Caki2 (cell line): ENCODE measurements around the gene PRR19. TPM values are rescaled to one million over a fixed set of nuclear protein-coding genes. Genes with fewer than 3 reads are reported as not detected.
A peak's percentile ranks its signal among the peaks of the same experiment; 100 is the strongest.

Experiments
- DNase-seq: peaks from one replicate; pipeline ENCODE4 v3.0.0-alpha.2; 2015; ENCODE audit warnings: low read depth
- in situ Hi-C: cut with HindIII; loops from 2 replicates; pipeline ENCODE4 v1.10.0; 2016; ENCODE audit warnings: low sequenced_read_pairs, low pct_unique_long_range_greater_than_20kb, mixed read lengths
- total RNA-seq: library from RNA; depleted of rRNA; stranded (reverse); fragments of >200 nt; shearing (Covaris generic); gene quantifications from 2 replicates; pipeline ENCODE4 v1.2.3, GENCODE V29; 2014; ENCODE audit warnings: low replicate concordance

PRR19 gene
- total RNA-seq, 1 experiment from 2014 or later: 3.0 TPM

GRCh38 chr19:42280815-42281145, 21.2 kb upstream of the PRR19 start:
- in situ Hi-C loops: no loop called here
- no peak for DNase-seq

- DNase-seq: no peak
- in situ Hi-C loops: no loop called here
Measured at GRCh38 chr19:42281146-42281826, 20.6 kb upstream of the PRR19 start.

- DNase-seq: no peak
- in situ Hi-C loops: no loop called here
Measured at GRCh38 chr19:42281827-42282762, 19.8 kb upstream of the PRR19 start.

- DNase-seq: no peak
Measured at GRCh38 chr19:42282819-42283187, 19.1 kb upstream of the PRR19 start.

GRCh38 chr19:42283188-42284065, 18.5 kb upstream of the PRR19 start:
- peak; percentile 86 for DNase-seq
- in situ Hi-C loops: no loop called here

More at GRCh38 chr19:42282819-42283187, 19.1 kb upstream of the PRR19 start:
- in situ Hi-C loops: no loop called here

GRCh38 chr19:42284066-42284501, 17.8 kb upstream of the PRR19 start:
- in situ Hi-C loops: no loop called here

GRCh38 chr19:42284591-42285341, 17.2 kb upstream of the PRR19 start:
- in situ Hi-C loops: no loop called here

More at GRCh38 chr19:42284066-42284501, 17.8 kb upstream of the PRR19 start:
- peak; percentile 77 for DNase-seq

GRCh38 chr19:42285541-42285941, 16.4 kb upstream of the PRR19 start:
- in situ Hi-C loops: no loop called here
- DNase-seq: no peak

More at GRCh38 chr19:42284591-42285341, 17.2 kb upstream of the PRR19 start:
- no peak for DNase-seq

- DNase-seq: no peak
- in situ Hi-C loops: no loop called here
Measured at GRCh38 chr19:42285988-42286348, 16.0 kb upstream of the PRR19 start.

GRCh38 chr19:42286349-42287016, 15.4 kb upstream of the PRR19 start:
- no peak for DNase-seq
- in situ Hi-C loops: no loop called here

GRCh38 chr19:42287017-42287826, 14.7 kb upstream of the PRR19 start:
- no peak for DNase-seq
- in situ Hi-C loops: no loop called here

- no peak for DNase-seq
- in situ Hi-C loops: no loop called here
Measured at GRCh38 chr19:42287827-42288107, 14.2 kb upstream of the PRR19 start.

- in situ Hi-C loops: no loop called here
- DNase-seq: no peak
Measured at GRCh38 chr19:42288387-42288786, 13.5 kb upstream of the PRR19 start.

- in situ Hi-C loops: no loop called here
- DNase-seq: no peak
Measured at GRCh38 chr19:42288881-42289555, 12.9 kb upstream of the PRR19 start.

GRCh38 chr19:42289556-42290041, 12.3 kb upstream of the PRR19 start:
- in situ Hi-C loops: no loop called here
- no peak for DNase-seq

- no peak for DNase-seq
- in situ Hi-C loops: no loop called here
Measured at GRCh38 chr19:42290136-42290522, 11.8 kb upstream of the PRR19 start.
